Type B pancreatic cell (in vitro differentiated cells): ENCODE measurements around the gene ZNF526. TPM values are rescaled to one million over a fixed set of nuclear protein-coding genes. Genes with fewer than 3 reads are reported as not detected.

Experiments
- DNase-seq: peaks from one replicate; pipeline ENCODE4 v3.0.0; 2021; ENCODE audit warnings: mixed read lengths; ENCODE audit not compliant: unreplicated experiment; ENCODE audit errors: extremely low spot score
- H3K27ac Mint-ChIP-seq: 2 replicates; pipeline ENCODE4 v1.8.0; 2021; ENCODE audit warnings: mild to moderate bottlenecking, mixed read lengths
- H3K27me3 Mint-ChIP-seq: 2 replicates; pipeline ENCODE4 v1.8.0; 2021; ENCODE audit warnings: mixed read lengths
- H3K36me3 Mint-ChIP-seq: 2 replicates; pipeline ENCODE4 v1.8.0; 2021; ENCODE audit warnings: mixed read lengths
- H3K4me1 Mint-ChIP-seq: one replicate; pipeline ENCODE4 v1.8.0; 2021; ENCODE audit warnings: mixed read lengths; ENCODE audit not compliant: unreplicated experiment
- H3K4me3 Mint-ChIP-seq: 2 replicates; pipeline ENCODE4 v1.8.0; 2021; ENCODE audit warnings: mild to moderate bottlenecking, mixed read lengths
- H3K9me3 Mint-ChIP-seq: 2 replicates; pipeline ENCODE4 v1.8.0; 2021; ENCODE audit warnings: mixed read lengths
- CTCF ChIP-seq: fragments of 200-600 bp; sonication (generic); conservative IDR thresholded peaks from 2 replicates; pipeline ENCODE4 v1.5.0; 2021; ENCODE audit warnings: antibody characterized with exemption, mild to moderate bottlenecking
- total RNA-seq: library from RNA; stranded (reverse); gene quantifications from 2 replicates; pipeline ENCODE4 v1.2.1, GENCODE V29; 2021; ENCODE audit warnings: low replicate concordance

ZNF526 gene
- total RNA-seq, 1 donor from 2014 or later: 18.2 TPM

DNA sequence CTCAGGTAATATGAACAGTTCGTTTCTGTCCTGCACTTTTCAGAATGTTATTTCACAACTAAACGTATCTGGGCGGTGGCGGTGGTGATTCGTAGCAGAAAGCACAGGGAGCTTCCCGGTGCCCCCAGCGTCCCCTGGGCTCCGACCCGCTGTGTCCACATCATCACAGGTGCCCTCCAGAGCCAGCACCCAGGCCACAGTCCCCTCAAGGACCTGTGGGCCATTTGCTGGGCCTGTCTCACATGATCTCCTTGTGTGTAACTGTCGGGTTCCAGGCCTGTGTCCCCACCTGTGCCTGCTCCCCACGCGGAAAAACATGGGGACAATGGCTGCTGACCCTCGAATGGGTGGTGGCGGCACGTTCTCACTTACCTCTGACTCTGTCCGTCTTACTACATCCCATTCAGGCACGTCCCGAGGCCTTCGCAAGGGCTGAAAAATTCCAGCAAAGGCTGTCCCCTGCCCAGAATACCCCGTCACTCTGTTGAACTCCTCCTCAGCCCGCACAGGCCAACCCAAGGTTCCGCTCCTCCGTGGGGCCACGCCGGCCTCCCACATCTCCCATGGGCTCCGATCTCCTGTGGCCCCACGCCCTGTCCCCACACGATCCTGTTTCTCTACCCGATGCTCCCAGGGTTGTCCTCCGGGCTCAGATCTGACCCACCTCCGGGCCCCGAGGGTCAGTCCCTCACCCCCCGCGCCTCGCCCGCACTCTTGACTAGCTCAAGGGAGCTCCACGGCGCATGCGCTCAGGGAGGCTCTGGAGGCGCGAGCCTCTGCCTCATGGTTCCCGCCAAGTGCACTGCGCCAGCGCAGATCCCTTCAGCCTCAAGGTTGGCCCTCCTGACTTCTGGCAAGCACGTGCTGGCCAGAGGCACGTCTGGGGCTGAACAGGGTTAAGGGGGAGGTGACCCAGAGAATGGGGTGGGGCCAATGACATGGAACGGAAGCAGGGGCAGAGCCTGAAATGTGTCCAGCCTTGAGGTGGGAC, 23.8 kb upstream of the ZNF526 start:
- Mint-ChIP-seq H3K9me3 (peaks cover 4% of the 10 kb centered on the region), H3K4me3 (no peak overlapping the region), H3K27ac (no peak overlapping the region), H3K36me3 (peaks cover 17% of the 10 kb centered on the region), H3K27me3 (peaks cover 23% of the 10 kb centered on the region), H3K4me1 (peaks cover 3% of the 10 kb centered on the region)
- no peak for TF ChIP-seq CTCF
- no peak for DNase-seq

GRCh38 chr19:42197375-42197817, 22.7 kb upstream of the ZNF526 start:
- Mint-ChIP-seq H3K4me1 (no peaks in the 10 kb centered on the region), H3K27me3 (peaks cover 13% of the 10 kb centered on the region), H3K27ac (no peak overlapping the region), H3K36me3 (peaks cover 18% of the 10 kb centered on the region), H3K4me3 (no peak overlapping the region), H3K9me3 (no peaks in the 10 kb centered on the region)
- DNase-seq: no peak
- no peak for TF ChIP-seq CTCF

DNA sequence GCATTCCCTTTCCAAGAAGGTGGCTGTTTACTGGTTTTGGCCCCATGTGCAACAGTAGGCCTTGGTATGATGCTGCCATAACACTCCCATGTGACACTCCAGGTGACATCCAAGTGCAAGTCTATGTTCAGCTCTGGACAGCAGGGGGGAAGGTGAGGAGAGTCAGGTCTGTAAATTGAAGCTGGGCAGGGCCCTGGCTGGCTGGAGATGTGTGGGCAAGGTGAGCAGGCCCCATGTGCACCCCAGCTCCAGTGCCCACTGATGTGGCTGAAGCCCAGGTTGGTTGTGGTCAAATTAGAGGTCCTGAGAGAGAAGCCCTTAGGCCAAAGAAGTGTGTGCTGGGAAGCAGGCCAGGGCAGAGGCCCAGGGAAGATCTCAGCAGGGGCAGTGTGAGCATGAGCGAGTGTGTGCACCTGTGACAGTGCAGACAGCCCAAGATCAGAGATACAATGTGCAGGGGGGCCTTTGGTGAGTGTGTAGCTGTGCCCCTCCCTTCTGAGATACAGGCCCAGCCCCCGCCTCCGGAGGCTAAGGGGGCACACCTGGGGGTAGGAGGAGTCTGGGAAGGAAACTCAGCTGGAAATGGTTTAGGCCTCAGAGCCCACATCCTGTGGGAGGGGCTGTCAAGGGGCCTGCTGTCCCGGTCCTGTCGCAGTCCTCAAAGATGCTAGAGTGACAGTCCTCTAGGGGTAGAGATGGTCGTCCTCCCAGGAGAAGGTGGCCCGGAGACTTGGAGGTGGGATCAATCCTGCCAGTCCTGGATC, 21.3 kb upstream of the ZNF526 start:
- DNase-seq: no peak
- Mint-ChIP-seq H3K27me3 (peaks cover 4% of the 10 kb centered on the region), H3K4me1 (no peaks in the 10 kb centered on the region), H3K4me3 (no peak overlapping the region), H3K27ac (peak overlapping the region; percentile 48), H3K36me3 (peaks cover 24% of the 10 kb centered on the region), H3K9me3 (no peaks in the 10 kb centered on the region)
- no peak for TF ChIP-seq CTCF

DNA sequence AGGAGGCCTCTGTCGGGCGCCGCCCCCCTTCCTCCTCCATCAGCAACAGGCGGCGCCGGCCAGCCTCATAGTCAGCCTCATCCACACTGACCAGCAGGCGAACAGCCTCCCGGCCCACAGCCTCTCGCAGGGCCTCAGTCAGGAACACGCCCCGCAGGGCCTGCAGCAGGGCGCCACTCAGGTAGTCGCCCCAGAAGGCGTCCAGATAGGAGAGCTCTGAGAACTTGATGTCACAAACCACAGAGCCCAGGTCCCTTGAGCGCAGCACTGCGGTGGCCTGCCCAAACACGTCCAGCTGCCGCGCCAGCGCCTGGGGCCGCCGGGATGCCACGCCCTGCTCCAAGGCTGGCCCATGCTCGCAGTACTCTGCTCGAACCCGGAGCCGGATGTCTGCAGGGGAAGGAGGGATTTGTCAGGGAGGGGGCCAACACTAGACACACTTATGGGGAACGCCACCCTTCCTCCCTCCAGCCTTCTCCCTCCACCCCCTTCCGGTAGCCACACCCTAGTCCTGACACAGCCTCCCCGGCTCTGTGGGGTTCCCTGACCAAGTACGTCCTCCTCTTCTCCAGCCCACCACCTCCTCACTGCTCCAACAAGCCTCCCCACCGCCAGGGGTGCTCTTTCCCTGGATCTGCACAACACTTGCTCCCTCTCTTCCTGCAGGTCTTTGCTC, 20.5 kb upstream of the ZNF526 start:
- Mint-ChIP-seq H3K27me3 (no peaks in the 10 kb centered on the region), H3K4me1 (no peaks in the 10 kb centered on the region), H3K27ac (no peak overlapping the region), H3K9me3 (no peaks in the 10 kb centered on the region), H3K4me3 (no peak overlapping the region), H3K36me3 (peaks cover 24% of the 10 kb centered on the region)
- no peak for DNase-seq
- TF ChIP-seq CTCF: no peak

- DNase-seq: no peak
- Mint-ChIP-seq H3K27me3 (no peaks in the 10 kb centered on the region), H3K27ac (no peak overlapping the region)
Observed at GRCh38 chr19:42200116-42200715, 19.9 kb upstream of the ZNF526 start.

More at GRCh38 chr19:42200116-42200715, 19.9 kb upstream of the ZNF526 start:
- Mint-ChIP-seq H3K4me1 (no peaks in the 10 kb centered on the region), H3K4me3 (no peak overlapping the region), H3K9me3 (no peaks in the 10 kb centered on the region), H3K36me3 (peaks cover 24% of the 10 kb centered on the region)
- TF ChIP-seq CTCF: no peak
